GM19468 (cell line): ENCODE data around the gene MED12.
A peak's percentile ranks its signal among the peaks of the same experiment; 100 is the strongest.

Experiments
- ATAC-seq: cut with Tn5 transposase; IDR thresholded peaks from one replicate; pipeline ENCODE4 v1.9.1; 2021; ENCODE audit warnings: mild to moderate bottlenecking, moderate library complexity, moderate number of reproducible peaks; ENCODE audit not compliant: unreplicated experiment; ENCODE audit errors: extremely low read depth

The MED12 gene

DNA sequence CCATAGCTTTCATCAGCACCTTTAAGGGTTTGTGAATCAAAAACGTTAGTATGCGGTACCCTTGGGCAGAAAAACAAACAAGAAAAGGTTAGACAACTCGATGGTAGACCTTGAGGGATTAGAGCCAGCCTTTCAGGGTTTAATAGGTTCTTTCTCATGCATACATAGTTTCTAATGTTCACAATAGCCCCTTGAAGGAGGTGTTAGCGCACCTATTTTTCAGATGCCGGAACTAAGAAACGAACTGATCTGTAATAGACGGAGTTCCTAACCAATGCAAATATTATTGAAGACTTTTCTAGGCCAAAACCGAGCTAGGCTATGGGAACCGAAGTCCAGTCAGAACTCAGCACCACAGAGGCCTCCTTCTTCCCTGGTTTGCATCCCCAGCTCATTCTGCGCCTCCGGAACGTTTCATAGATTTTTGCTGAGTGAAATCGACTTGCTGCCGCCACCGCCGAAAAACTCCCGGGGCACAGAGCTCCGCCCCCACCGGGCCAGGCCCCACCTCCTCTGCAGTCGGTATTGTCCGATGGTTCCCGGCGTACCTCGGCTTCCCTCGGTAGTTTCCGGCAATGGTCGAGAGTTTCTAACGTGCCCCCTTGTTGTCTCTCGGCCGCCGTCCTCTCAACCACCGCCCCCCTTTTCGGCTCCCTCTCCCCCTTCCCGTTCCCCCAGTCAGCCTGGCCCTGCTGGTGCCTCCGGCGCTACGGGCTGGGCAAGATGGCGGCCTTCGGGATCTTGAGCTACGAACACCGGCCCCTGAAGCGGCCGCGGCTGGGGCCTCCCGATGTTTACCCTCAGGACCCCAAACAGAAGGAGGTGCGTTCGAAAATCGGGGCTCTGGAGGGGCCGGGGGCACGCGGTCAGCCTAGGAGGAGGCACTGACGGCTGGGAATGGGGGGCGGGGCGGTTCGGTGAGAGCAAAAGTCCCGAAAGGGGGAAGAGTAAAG is at the start of gene MED12:
Gene MED12 (plus strand): TSS at position 565 of the 953 bp plus-strand sequence. CDS start 159 bp downstream, at position 724.
- ATAC-seq, result no peak

DNA sequence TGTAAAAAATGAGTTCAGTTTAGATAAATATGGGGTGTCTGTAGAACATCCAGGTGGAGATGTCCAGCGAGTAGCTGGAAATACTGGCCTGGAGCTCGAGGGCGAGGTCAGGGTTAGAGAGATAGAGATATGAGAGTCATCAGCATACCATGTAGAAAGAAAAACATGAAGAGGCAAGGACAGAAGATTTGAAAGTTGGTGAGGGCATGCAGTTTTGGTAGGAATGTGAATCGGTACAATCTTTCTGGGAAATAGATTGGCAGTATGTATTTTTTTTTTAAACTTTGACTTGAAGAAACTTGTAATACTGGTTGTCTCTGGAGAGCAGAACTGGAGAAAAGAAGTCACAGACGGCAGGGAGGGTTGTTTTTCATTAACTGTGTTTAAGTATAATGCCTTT is 47.9 kb upstream of the MED12 start:
- no peak for ATAC-seq

GRCh38 chrX:71081330-71082123 is 36.9 kb upstream of the MED12 start:
- no peak for ATAC-seq

- no peak for ATAC-seq
These were observed 36.2 kb upstream of the MED12 start for GRCh38 chrX:71082124-71082647.

DNA sequence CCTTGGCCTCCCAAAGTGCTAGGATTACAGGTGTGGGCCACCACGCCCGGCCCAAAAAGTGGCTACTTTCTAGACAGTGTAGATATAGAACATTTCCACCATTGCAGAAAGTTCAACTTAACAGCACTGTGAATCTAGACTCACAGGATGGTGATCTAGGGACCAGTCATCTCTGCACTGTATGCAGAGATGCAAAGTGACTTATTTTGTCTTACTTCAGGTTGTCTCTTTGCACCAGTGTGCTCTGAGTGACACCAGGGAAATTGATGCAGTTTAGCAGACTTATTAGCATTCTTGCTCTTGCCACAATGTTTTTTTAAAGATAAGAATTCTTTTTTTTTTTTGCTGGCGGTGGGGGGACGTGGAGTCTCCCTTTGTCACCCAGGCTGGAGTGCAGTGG is 35.6 kb upstream of the MED12 start:
- no peak for ATAC-seq

DNA sequence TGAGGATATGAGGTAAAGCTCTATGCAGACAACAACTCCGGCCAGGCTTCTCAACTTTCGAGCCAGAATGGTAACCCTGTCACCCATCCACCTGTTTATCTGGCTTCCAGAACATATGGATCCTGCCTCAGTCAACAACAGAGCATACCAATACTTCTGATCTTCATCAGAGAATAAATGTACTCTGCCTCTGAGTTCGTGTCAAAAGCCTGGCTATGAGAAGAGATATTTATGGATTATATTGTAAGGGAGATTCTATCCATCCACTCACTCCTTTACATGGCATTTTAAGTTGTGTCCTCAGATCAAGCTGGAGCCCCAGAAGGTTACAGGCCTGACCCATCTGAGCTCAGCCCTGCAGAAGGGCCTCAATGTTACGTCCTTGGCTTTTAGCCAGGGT is 32.5 kb upstream of the MED12 start:
- ATAC-seq, result no peak

DNA sequence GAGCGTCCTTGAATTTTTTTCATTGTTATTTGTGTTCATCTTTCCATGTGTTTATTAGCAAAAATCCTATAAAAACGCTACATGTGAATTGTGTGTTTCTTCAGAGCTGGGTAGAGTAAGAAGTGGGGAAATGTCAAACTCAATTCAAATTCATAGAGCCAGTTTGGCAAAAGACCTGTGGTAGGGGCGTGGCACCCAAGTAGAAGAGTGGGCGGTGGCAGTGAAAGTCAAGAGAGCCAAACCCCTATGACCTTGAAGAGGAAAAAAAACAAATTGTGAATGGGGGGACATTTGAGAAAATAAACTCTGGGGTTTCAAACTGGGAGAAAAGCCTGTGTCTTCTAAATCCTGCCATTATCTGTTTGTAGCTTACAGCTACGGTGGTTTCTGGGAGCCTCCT is 27.1 kb upstream of the MED12 start:
- ATAC-seq, result no peak

- ATAC-seq, result no peak
These were observed 23.4 kb upstream of the MED12 start for GRCh38 chrX:71095033-71095432.

DNA sequence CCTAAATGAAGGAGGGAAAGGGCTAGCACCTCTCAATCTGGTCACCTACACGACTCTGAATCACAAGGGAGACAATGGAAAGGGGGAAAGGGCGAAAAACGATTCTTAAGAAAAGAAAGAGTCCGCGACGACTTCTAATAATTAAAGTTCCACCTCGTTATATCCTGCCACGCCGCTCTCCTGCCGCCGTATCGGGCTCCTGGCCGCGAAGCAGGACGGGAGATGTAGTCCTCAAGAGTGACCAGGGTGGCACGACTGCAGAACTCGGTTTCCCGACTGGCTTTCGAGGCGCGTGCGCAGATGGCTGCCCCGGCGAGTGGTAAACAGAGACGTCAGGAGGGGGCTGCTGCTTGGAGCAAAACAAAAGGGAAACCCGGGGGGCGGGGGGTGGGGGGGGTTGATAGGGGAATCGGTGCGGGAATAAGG is 22.8 kb upstream of the MED12 start, which contains the start of gene FOXO4:
Gene FOXO4 (plus strand): TSS at position 297 of the 426 bp plus-strand sequence. CDS start 678 bp downstream, outside the sequence.
- peak; percentile 45 for ATAC-seq

GRCh38 chrX:71095981-71096759 is 22.2 kb upstream of the MED12 start:
- ATAC-seq, result no peak

GRCh38 chrX:71096760-71097032 is 21.7 kb upstream of the MED12 start:
- ATAC-seq, result no peak

DNA sequence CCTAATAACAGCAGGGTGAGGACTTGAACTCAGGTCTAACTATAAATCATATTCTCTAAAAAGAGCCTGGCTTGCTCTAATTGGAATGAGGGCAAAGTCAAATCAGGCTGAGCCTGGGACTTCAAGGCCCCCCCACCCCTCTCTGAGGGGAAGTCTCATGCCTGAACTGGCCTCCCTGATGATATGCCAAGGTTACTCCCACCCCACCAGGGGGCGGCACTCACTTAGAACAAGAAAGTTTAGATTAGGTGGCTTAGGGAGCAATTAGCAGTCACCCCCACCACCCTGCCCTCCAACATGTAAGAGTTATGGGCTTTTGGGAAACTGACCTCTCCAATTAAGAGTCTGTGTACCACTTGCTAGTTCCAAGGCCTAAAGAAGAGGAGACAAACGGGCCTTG is 20.1 kb upstream of the MED12 start:
- ATAC-seq, result no peak

DNA sequence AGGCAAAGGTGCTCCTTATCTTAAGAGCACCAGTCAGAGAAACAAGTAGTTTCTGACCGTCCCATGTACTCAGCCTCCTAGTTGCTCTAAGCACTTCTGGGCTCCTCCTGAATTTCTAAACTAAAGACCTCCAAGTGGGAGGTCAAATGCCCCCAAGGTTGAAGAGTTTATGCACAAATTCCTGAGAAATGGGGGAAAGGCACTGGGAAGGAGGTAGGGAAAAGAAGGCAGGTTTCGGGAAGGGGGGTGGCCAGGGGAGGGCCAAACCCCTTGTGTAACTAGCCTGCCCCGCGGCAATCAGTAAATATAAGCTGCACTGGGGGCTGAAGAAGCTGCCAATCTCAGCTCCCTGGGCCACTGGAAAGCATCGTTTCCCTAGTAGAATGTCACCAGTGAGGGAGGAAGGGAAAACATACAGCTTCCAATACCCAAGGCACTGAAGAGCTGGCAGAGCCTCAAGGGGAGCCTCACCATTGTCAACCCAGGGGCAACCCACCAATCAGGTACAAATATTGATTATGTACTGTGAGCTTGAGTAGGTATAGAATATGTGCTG is 19.4 kb upstream of the MED12 start:
- ATAC-seq, result no peak

DNA sequence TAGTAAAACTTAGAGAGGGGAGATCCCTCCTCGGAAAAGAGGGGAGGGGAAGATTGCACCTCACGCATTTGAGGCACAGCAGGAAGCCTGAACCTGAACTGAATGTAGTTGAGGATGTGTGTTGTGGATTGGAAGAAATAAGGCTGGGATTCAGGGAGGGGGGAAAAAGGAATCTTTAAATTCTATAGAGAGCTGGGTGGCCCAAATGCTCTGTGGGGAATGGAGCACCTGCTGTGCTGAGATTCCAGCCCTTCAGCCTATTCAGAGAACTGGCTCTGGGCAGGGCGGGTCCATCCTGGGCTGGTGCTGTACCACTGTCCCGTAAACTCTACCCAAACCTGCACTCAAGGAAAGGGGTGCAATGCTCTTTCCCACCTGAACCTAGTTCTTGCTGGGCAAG is 18.7 kb upstream of the MED12 start:
- ATAC-seq, result no peak

DNA sequence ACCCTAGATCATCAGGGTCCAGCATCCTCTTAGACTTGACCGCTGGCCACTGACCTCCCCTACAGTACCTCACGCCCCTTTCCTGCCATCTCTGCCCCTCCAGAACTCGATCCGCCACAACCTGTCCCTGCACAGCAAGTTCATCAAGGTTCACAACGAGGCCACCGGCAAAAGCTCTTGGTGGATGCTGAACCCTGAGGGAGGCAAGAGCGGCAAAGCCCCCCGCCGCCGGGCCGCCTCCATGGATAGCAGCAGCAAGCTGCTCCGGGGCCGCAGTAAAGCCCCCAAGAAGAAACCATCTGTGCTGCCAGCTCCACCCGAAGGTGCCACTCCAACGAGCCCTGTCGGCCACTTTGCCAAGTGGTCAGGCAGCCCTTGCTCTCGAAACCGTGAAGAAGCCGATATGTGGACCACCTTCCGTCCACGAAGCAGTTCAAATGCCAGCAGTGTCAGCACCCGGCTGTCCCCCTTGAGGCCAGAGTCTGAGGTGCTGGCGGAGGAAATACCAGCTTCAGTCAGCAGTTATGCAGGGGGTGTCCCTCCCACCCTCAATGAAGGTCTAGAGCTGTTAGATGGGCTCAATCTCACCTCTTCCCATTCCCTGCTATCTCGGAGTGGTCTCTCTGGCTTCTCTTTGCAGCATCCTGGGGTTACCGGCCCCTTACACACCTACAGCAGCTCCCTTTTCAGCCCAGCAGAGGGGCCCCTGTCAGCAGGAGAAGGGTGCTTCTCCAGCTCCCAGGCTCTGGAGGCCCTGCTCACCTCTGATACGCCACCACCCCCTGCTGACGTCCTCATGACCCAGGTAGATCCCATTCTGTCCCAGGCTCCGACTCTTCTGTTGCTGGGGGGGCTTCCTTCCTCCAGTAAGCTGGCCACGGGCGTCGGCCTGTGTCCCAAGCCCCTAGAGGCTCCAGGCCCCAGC is 17.6 kb upstream of the MED12 start:
- ATAC-seq, result no peak

GRCh38 chrX:71102292-71102691 is 16.1 kb upstream of the MED12 start:
- ATAC-seq, result no peak

DNA sequence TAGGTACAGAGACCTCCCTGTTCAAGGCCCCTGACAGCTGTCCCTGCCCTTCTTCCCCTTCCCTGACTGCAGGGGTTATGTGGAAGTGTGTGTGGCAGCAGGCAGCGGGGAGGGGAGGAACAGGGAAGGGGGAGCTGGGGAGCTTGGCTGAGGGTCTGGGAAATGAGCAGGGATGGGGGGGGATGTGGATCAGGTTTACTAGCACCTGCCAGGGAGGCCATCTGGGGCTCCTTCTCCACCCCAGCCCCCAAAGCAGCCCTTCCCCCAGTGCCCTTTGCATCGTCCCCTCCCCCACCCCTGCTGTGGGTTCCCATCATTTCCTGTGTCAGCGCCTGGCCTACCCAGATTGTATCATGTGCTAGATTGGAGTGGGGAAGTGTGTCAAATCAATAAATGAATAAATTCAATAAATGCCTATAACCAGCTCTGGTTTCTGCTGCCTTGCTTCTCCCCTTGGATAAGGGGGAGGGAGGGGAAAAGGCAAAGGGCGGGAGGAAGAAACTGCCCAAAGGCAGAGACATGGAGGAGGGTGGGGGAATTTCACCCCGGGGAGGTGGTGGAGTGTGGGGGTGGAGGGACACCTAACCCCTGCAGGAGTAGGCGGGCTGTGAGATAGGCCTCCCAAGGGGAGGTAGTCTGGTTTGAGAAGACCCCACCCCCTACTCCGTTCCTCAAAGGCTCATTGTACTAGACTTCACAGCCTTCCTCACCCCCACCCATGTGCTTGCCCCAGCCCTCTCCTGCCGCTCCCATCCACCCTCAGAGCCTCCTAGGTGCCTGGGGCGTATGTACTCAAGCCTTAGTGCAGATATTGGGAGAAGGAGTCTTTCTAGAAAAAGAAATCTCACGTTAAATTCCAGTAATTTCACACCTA is 15.0 kb upstream of the MED12 start:
- ATAC-seq, result no peak

DNA sequence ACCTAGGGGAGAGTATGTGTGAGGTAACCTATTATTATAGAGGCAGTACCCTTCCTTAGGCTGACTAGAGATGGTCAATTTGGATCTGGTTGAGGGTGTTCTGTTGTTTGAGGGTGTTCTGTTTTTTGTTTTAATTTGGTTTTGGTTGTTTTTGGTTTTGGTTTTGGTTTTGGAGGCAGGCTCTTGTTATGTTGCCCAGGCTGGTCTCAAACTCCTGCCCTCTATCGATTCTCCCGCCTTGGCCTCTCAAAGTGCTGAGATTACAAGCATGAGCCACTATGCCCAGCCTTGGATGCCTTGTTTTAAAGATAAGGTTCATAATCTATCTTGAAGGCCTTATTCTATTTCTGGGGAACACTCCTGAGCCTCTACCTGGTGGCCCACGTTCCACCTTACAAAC is 12.8 kb upstream of the MED12 start:
- no peak for ATAC-seq
